Measurements from ENCODE around the gene CYP20A1.
"Not testable (repeated sequence)": the region's sequence is repeated elsewhere in the genome, so short reads cannot be mapped to it uniquely, and the experiment has no call there.

CYP20A1 gene

DNA sequence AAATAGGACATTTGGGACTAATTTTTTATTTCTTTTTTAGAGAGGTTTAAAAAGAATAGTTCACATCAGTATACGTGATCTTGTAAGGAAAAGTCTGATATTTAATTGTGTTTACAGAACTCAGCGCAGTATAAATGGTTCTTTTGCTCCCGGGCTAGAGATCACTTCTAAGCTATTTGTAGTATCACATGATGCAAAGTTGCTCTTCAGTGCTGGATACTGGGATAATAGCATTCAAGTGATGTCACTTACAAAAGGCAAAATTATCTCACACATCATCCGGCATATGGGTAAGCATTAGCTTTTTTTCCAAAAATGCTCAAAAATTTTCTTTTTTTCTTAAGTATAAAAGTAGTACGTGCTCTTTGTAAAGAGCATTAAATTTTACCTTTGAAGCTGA lies 37.4 kb upstream of the CYP20A1 start:
- no peak for DNase-seq (ENCODE audit: extremely low read depth, insufficient read length)
- H3K4me3 ChIP-seq (replicated peaks; ENCODE audit: low read depth, low read length): no peak overlapping the region
- TF ChIP-seq CTCF (IDR thresholded peaks at IDR 0.05; ENCODE audit: insufficient read depth, low read length, poor library complexity, severe bottlenecking): no peak

GRCh38 chr2:203209538-203209937 lies 29.3 kb upstream of the CYP20A1 start:
- Histone ChIP-seq H3K4me3 (replicated peaks; ENCODE audit: low read depth, low read length) (no peak overlapping the region), H3K27me3 (replicated peaks; ENCODE audit: control insufficient read depth, insufficient read depth, low read length) (no peaks in the 10 kb centered on the region), H3K36me3 (ENCODE audit: control insufficient read depth, insufficient read depth, low read length) (no peaks in the 10 kb centered on the region)
- DNase-seq (ENCODE audit: extremely low read depth, insufficient read length): no peak
- no peak for TF ChIP-seq CTCF (IDR thresholded peaks at IDR 0.05; ENCODE audit: insufficient read depth, low read length, poor library complexity, severe bottlenecking)

More for the DNA sequence above, 37.4 kb upstream of the CYP20A1 start:
- no peaks in the 10 kb centered on the region for H3K36me3 ChIP-seq (ENCODE audit: control insufficient read depth, insufficient read depth, low read length)
- no peaks in the 10 kb centered on the region for H3K27me3 ChIP-seq (replicated peaks; ENCODE audit: control insufficient read depth, insufficient read depth, low read length)

DNA sequence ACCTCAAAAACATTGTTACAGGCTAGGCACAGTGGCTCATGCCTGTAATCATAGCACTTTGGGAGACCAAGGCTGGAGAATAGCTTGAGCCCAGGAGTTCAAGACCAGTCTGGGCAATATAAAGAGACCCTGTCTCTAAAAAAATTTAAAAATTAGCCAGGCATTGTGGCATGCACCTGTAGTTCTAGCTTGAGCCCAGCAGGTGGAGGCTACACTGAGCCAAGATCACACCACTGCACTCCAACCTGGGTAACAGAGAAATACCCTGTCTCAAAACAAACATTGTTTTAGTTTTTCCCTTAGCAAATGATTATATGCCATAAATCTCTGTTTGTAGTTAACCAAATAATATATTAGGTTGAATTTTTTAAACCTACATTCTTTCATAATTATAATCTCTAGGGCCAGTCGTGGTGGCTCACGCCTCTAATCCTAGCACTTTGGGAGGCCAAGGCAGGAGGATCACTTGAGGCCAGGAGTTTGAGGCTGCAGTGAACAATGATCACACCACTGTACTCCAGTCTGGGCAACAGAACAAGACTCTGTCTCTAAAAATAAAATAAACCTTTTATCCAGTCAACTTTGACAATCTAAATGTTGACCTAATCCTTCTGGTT lies 13.3 kb upstream of the CYP20A1 start:
- no peaks in the 10 kb centered on the region for H3K36me3 ChIP-seq (ENCODE audit: control insufficient read depth, insufficient read depth, low read length)
- no peak for DNase-seq (ENCODE audit: extremely low read depth, insufficient read length)
- no peak overlapping the region for H3K4me3 ChIP-seq (replicated peaks; ENCODE audit: low read depth, low read length)
- no peaks in the 10 kb centered on the region for H3K27me3 ChIP-seq (replicated peaks; ENCODE audit: control insufficient read depth, insufficient read depth, low read length)
- peak; percentile 82 for TF ChIP-seq CTCF (IDR thresholded peaks at IDR 0.05; ENCODE audit: insufficient read depth, low read length, poor library complexity, severe bottlenecking)

DNA sequence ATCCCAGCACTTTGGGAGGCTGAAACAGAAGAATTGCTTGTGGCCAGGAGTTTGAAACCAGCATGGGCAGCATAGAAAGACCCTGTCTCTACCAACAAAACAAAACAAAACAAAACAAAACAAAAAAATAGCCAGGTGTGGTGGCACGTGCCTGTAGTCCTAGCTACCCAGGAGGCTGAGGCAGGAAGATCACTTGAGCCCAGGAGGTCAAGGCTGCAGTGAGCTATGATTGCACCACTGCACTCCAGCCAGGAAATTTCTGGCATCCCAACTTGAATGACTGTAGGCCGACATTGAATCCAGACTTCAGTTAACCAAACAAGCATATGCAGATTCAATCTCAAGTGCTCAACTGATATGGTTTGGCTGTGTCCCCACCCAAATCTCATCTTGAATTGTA lies 9.1 kb upstream of the CYP20A1 start:
- H3K36me3 ChIP-seq (ENCODE audit: control insufficient read depth, insufficient read depth, low read length); DNase-seq (ENCODE audit: extremely low read depth, insufficient read length); H3K27me3 ChIP-seq (replicated peaks; ENCODE audit: control insufficient read depth, insufficient read depth, low read length); H3K4me3 ChIP-seq (replicated peaks; ENCODE audit: low read depth, low read length): not testable (repeated sequence)

- no peak for DNase-seq (ENCODE audit: extremely low read depth, insufficient read length)
- H3K36me3 ChIP-seq (ENCODE audit: control insufficient read depth, insufficient read depth, low read length): no peaks in the 10 kb centered on the region
- H3K4me3 ChIP-seq (replicated peaks; ENCODE audit: low read depth, low read length): no peak overlapping the region; the same call in 1 of the 2 replicates
- no peak for TF ChIP-seq CTCF (IDR thresholded peaks at IDR 0.05; ENCODE audit: insufficient read depth, low read length, poor library complexity, severe bottlenecking)
- H3K27me3 ChIP-seq (replicated peaks; ENCODE audit: control insufficient read depth, insufficient read depth, low read length): no peaks in the 10 kb centered on the region
Observed at GRCh38 chr2:203237346-203238238, 1.2 kb upstream of the CYP20A1 start.

GRCh38 chr2:203238292-203238703 lies 520 bp upstream of the CYP20A1 start:
- Histone ChIP-seq H3K36me3 (ENCODE audit: control insufficient read depth, insufficient read depth, low read length) (no peaks in the 10 kb centered on the region), H3K4me3 (replicated peaks; ENCODE audit: low read depth, low read length) (peak overlapping the region; percentile 94), H3K27me3 (replicated peaks; ENCODE audit: control insufficient read depth, insufficient read depth, low read length) (no peaks in the 10 kb centered on the region)
- TF ChIP-seq CTCF (IDR thresholded peaks at IDR 0.05; ENCODE audit: insufficient read depth, low read length, poor library complexity, severe bottlenecking): no peak
- DNase-seq (ENCODE audit: extremely low read depth, insufficient read length): no peak

All from GM06990 (cell line).